Natural killer cell treated with Interleukin-12 subunit alpha and Interleukin-12 subunit beta and Interleukin-15 and Interleukin-18, amount 100 ng/mL, for 72 hours (primary cell): ENCODE results near the gene FASTKD1. TPM values are rescaled to one million over a fixed set of nuclear protein-coding genes. Genes with fewer than 3 reads are reported as not detected.
A peak's percentile ranks its signal among the peaks of the same experiment; 100 is the strongest.
"Not testable (repeated sequence)": the region's sequence is repeated elsewhere in the genome, so short reads cannot be mapped to it uniquely, and the experiment has no call there.

Source experiments
- ATAC-seq, 2 donors: fragments of 150-1000 bp; cut with Tn5 transposase in 1 of 2; sonication (Bioruptor Pico), chemical (Tn5 transposase) in 1 of 2; 2 replicates each; pipeline ENCODE4 v1.10.0; 2021
- DNase-seq: peaks from one replicate; pipeline ENCODE4 v3.0.0; 2022; ENCODE audit warnings: low spot score
- H3K27ac Mint-ChIP-seq, 2 donors: 1 replicate in 1 of 2; 2 replicates in 1 of 2; pipeline ENCODE4 v1.8.0; 2022; ENCODE audit warnings: mixed read lengths in 2 of 2, mild to moderate bottlenecking in 1 of 2, moderate library complexity in 1 of 2
- H3K27me3 Mint-ChIP-seq, 2 donors: 1 replicate in 1 of 2; 2 replicates in 1 of 2; pipeline ENCODE4 v1.8.0; 2022; ENCODE audit warnings: mixed read lengths in 2 of 2
- H3K36me3 Mint-ChIP-seq: one replicate; pipeline ENCODE4 v1.8.0; 2022; ENCODE audit warnings: mixed read lengths
- H3K4me1 Mint-ChIP-seq, 2 donors: 1 replicate in 1 of 2; 2 replicates in 1 of 2; pipeline ENCODE4 v1.8.0; 2022; ENCODE audit warnings: low read depth in 2 of 2, mixed read lengths in 2 of 2, mild to moderate bottlenecking in 1 of 2
- H3K4me3 Mint-ChIP-seq: one replicate; pipeline ENCODE4 v1.8.0; 2022; ENCODE audit warnings: mixed read lengths
- H3K9me3 Mint-ChIP-seq: 2 replicates; pipeline ENCODE4 v1.8.0; 2022; ENCODE audit warnings: mixed read lengths
- total RNA-seq, 2 donors: library from RNA; stranded (reverse); gene quantifications; one replicate each; pipeline ENCODE4 v1.2.3, GENCODE V29; 2022

FASTKD1 gene
- total RNA-seq, 2 donors from 2014 or later = 37.7 to 61.7 TPM

DNA sequence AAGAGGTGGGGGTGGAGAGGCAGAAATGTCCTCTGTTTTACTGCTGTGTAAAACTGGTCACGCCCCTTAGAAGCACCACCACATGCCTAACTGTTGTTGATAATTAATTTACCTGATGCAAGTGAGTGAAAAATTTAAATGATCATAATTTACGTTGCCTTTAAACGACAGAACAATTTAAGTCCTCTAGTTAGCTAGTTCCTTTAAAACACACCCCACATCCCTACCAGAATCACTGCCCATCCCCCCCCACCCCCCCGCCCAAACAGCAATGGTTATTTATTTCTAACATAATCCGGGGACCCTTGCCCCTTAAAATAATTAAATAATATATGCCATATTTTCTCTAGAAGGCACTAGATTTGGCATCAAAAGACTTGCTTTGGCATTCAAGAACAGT is 9.9 kb upstream of the FASTKD1 start:
- peak overlapping the region; percentile 97 for H3K4me3 Mint-ChIP-seq
- DNase-seq = no peak
- peak overlapping the region; percentile 99 for H3K27ac Mint-ChIP-seq

DNA sequence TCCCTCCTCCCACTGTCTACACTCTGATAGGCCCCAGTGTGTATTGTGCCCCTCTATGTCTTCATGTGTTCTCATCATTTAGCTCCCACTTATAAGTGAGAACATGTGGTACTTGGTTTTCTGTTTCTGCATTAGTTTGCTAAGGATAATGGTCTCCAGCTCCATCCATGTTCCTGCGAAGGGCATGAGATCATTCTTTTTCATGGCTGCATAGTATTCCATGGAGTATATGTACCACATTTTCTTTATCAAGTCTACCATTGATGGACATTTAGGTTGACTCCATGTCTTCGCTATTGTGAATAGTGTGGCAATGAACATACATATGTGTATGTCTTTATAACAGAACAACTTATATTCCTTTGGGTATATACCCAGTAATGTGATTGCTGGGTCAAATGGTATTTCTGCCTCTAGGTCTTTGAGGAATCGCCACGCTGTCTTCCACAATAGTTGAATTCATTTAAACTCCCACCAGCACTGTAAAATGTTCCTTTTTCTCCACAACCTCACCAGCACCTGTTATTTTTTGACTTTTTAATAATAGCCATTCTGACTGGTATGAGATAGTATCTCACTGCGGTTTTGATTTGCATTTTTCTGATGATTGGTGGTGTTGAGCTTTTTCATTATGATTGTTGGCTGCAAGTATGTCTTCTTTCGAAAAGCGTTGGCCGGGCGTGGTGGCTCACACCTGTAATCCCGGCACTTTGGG is 9.0 kb upstream of the FASTKD1 start:
- H3K9me3 Mint-ChIP-seq, H3K27me3 Mint-ChIP-seq, ATAC-seq, H3K36me3 Mint-ChIP-seq, DNase-seq, H3K4me3 Mint-ChIP-seq: not testable (repeated sequence)
- H3K4me1 Mint-ChIP-seq = peaks cover 20 to 25% of the 10 kb centered on the region in 2 donors
- peak overlapping the region in 1 of 2 donors; percentile 99 for H3K27ac Mint-ChIP-seq

More for the DNA sequence above, 9.9 kb upstream of the FASTKD1 start:
- Mint-ChIP-seq H3K27me3 (peaks cover 0 to 3% of the 10 kb centered on the region in 2 donors), H3K4me1 (peaks cover 20 to 25% of the 10 kb centered on the region in 2 donors), H3K9me3 (peaks cover 3% of the 10 kb centered on the region), H3K36me3 (peaks cover 8% of the 10 kb centered on the region)
- ATAC-seq = no peak

DNA sequence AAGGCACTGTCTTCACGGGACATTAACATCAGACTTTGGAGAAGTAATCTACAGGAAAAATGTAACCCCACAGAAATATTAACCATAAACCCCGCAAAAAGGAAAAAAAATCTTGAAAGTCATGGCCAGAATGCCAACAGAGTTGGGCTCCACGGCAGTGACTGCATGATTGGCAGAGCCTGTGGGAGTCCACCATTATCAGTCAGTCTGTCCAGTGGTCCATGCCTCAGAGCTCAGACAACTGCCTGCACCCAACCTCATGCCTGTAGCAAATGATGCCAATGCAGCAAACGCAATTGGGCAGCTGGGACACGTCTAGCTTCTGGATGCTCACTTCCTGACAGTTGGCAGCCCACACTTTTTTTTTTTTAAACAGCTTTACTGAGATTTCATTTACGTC is 5.4 kb upstream of the FASTKD1 start:
- H3K36me3 Mint-ChIP-seq = peaks cover 5% of the 10 kb centered on the region
- no peak overlapping the region for H3K27ac Mint-ChIP-seq
- ATAC-seq (no peak), DNase-seq (no peak)
- H3K4me3 Mint-ChIP-seq = no peak overlapping the region
- peaks cover 3% of the 10 kb centered on the region for H3K9me3 Mint-ChIP-seq
- peaks cover 3% of the 10 kb centered on the region in 2 donors for H3K4me1 Mint-ChIP-seq
- peaks cover 0 to 5% of the 10 kb centered on the region in 2 donors for H3K27me3 Mint-ChIP-seq

DNA sequence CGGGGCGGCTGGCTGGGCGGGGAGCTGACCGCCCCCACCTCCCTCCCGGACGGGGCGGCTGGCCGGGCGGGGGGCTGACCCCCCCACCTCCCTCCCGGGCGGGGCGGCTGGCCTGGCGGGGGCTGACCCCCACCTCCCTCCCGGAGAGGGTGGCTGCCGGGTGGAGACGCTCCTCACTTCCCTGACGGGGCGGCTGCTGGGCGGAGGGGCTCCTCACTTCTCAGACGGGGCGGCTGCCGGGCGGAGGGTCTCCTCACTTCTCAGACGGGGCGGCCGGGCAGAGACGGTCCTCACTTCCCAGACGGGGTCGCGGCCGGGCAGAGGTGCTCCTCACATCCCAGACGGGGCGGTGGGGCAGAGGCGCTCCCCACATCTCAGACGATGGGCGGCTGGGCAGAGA is 1.6 kb upstream of the FASTKD1 start:
- not testable (repeated sequence) for H3K9me3 Mint-ChIP-seq, H3K27ac Mint-ChIP-seq, H3K4me3 Mint-ChIP-seq, H3K27me3 Mint-ChIP-seq, H3K36me3 Mint-ChIP-seq, ATAC-seq, DNase-seq
- peaks cover 13 to 15% of the 10 kb centered on the region in 2 donors for H3K4me1 Mint-ChIP-seq

DNA sequence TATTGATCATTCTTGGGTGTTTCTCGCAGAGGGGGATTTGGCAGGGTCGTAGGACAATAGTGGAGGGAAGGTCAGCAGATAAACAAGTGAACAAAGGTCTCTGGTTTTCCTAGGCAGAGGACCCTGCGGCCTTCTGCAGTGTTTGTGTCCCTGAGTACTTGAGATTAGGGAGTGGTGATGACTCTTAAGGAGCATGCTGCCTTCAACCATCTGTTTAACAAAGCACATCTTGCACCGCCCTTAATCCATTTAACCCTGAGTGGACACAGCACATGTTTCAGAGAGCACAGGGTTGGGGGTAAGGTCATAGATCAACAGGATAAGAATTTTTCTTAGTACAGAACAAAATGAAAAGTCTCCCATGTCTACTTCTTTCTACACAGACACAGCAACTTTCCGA is 874 bp upstream of the FASTKD1 start:
- not testable (repeated sequence) for H3K4me3 Mint-ChIP-seq, H3K9me3 Mint-ChIP-seq, DNase-seq, H3K36me3 Mint-ChIP-seq, H3K27ac Mint-ChIP-seq, H3K27me3 Mint-ChIP-seq, ATAC-seq
- peaks cover 15 to 18% of the 10 kb centered on the region in 2 donors for H3K4me1 Mint-ChIP-seq

DNA sequence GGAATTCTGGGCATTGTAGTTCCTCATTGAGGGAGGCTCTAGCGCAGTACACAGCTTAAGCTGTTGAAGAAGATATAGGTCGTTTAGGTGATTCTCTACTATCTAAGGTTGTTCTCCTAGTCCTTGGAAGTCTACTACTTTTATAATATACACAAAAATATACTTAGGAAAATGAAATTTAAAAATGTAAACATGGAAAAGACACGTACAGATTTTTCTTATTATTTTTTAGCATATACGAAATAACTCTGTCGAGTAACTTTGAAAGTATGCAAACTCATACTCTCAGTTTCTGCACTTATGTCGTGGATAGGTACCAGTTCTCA is 272 bp upstream of the FASTKD1 start:
- Mint-ChIP-seq H3K36me3 (peaks cover 5% of the 10 kb centered on the region), H3K4me3 (peak overlapping the region; percentile 99), H3K27ac (peak overlapping the region; percentile 79 to 95), H3K9me3 (no peaks in the 10 kb centered on the region), H3K27me3 (peaks cover 0 to 5% of the 10 kb centered on the region in 2 donors), H3K4me1 (peaks cover 15 to 18% of the 10 kb centered on the region in 2 donors)
- ATAC-seq (no peak), DNase-seq (no peak)

DNA sequence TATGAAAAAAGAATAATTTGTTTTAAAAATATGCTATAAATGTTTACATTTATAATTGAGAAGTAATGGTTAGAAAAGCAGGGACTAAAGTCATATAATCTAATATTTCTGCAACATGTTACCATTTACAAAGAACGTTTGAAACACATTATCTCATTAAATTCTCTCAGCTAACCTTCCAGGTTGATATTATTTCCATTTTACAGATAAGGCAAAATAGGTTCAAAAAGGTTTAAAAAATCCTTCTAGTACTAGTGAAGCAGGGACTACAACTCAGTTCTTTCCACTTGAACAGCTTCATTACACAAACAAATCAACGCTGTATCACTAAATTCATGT is 875 bp downstream of the FASTKD1 start:
- peak overlapping the region; percentile 99 for H3K4me3 Mint-ChIP-seq
- DNase-seq = no peak
- no peak for ATAC-seq
- peaks cover 0 to 2% of the 10 kb centered on the region in 2 donors for H3K27me3 Mint-ChIP-seq
- peak overlapping the region; percentile 79 to 95 for H3K27ac Mint-ChIP-seq
- peaks cover 5% of the 10 kb centered on the region for H3K36me3 Mint-ChIP-seq
- H3K9me3 Mint-ChIP-seq = no peaks in the 10 kb centered on the region
- peaks cover 15 to 18% of the 10 kb centered on the region in 2 donors for H3K4me1 Mint-ChIP-seq

DNA sequence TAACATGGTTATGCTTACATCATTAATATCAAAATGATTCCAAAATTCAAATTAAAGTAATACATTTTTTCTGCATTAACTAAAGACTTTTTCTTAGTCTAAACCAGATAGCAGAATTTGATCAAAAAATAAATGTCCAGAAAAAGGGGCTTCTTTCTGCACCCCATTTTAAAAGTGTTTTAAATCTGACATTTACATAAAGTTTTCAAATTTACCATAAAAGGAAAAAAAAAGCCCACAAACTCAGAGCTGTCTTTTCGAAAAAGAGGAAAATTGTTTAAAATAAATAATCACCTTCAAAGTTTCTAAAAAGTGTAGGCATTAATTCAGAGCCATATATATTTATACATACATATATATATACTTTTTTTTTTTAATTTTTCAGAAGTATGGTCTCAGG is 1.5 kb downstream of the FASTKD1 start:
- no peak for ATAC-seq
- Mint-ChIP-seq H3K36me3 (peaks cover 5% of the 10 kb centered on the region), H3K4me1 (peaks cover 15 to 18% of the 10 kb centered on the region in 2 donors), H3K9me3 (no peaks in the 10 kb centered on the region), H3K27me3 (no peaks in the 10 kb centered on the region), H3K4me3 (no peak overlapping the region), H3K27ac (no peak overlapping the region)
- DNase-seq = no peak

DNA sequence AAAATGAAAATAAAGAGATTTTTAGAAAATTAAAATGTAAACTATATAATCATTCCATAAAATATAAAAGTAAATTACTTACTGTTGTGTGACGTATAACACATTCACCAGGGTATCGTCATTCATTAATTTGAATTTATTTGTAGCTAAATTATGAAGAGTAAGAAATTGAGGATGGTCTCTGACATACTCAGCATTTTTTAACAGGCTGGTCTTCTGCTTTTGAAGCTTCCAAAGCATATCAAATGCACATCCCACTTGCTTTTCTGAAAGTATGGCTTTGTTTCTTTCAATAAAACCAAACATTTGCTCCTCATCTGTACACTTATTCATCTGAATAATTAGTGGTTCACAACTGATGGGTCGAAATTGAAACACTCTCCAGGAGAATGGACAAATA is 2.1 kb downstream of the FASTKD1 start:
- no peak for DNase-seq
- Mint-ChIP-seq H3K27ac (no peak overlapping the region), H3K4me1 (peaks cover 15 to 18% of the 10 kb centered on the region in 2 donors), H3K27me3 (no peaks in the 10 kb centered on the region), H3K4me3 (no peak overlapping the region), H3K9me3 (no peaks in the 10 kb centered on the region), H3K36me3 (peaks cover 5% of the 10 kb centered on the region)
- no peak for ATAC-seq

DNA sequence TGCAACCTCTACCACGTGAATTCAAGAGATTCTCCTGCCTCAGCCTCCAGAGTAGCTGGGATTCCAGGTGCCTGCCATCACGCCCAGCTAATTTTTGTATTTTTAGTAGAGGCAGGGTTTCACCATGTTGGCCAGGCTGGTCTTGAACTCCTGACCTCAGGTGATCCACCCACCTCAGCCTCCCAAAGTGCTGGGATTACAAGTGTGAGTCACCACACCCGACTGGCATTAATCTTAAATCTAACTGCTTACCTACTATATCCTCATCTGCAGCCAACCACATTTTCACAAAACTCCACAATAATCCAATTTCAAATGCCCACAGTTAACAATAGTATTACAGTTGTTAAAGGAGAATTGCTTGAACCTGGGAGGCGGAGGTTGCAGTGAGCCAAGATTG is 2.9 kb downstream of the FASTKD1 start:
- not testable (repeated sequence) for ATAC-seq

DNA sequence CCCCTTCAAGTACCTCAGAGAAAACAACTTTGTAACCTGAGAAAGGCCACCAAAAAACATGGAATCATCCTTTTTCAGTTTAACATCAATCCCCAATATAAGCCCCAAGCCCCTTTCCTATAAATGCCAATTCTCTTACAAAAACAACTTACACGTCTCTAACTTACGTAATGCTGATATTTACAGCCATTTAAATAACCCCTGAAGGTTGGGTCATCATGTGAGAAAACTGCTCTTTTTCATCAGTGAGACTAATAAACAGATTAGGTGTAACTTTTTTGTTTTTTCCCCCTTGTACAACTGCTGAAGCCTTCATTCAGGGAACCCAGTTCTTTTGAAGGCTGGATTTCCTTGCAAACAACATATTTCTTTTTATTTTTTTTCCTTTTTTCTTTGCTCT is 3.7 kb downstream of the FASTKD1 start:
- H3K4me3 Mint-ChIP-seq = no peak overlapping the region
- peaks cover 12% of the 10 kb centered on the region for H3K36me3 Mint-ChIP-seq
- H3K9me3 Mint-ChIP-seq = no peaks in the 10 kb centered on the region
- DNase-seq = no peak
- no peaks in the 10 kb centered on the region for H3K27me3 Mint-ChIP-seq
- peaks cover 15 to 18% of the 10 kb centered on the region in 2 donors for H3K4me1 Mint-ChIP-seq
- no peak for ATAC-seq
- no peak overlapping the region for H3K27ac Mint-ChIP-seq

More for the DNA sequence above, 2.9 kb downstream of the FASTKD1 start:
- H3K9me3 Mint-ChIP-seq, DNase-seq, H3K36me3 Mint-ChIP-seq, H3K27ac Mint-ChIP-seq, H3K27me3 Mint-ChIP-seq, H3K4me3 Mint-ChIP-seq: not testable (repeated sequence)
- H3K4me1 Mint-ChIP-seq = peaks cover 15 to 18% of the 10 kb centered on the region in 2 donors

DNA sequence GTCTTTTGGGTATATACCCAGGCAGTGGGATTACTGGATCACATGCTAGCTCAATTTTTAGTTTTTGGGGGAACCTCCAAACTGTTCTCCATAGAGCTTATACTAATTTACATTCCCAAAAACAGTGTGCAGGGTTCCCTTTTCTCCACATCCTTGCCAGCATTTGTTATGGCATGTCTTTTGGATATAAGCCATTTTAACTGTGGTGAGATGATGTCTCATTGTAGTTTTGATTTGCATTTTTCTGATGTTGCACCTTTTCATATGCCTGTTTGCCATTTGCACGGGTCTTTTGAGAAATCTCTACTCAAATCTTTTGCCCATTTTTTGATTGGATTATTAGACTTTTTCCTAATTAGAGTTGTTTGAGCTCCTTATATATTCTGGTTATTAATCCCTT is 8.0 kb downstream of the FASTKD1 start:
- DNase-seq (no peak), ATAC-seq (no peak)
- H3K27me3 Mint-ChIP-seq = no peaks in the 10 kb centered on the region
- peaks cover 12% of the 10 kb centered on the region for H3K36me3 Mint-ChIP-seq
- peaks cover under 1 to 6% of the 10 kb centered on the region in 2 donors for H3K4me1 Mint-ChIP-seq
- H3K4me3 Mint-ChIP-seq = no peak overlapping the region
- H3K27ac Mint-ChIP-seq = no peak overlapping the region
- H3K9me3 Mint-ChIP-seq = no peaks in the 10 kb centered on the region

DNA sequence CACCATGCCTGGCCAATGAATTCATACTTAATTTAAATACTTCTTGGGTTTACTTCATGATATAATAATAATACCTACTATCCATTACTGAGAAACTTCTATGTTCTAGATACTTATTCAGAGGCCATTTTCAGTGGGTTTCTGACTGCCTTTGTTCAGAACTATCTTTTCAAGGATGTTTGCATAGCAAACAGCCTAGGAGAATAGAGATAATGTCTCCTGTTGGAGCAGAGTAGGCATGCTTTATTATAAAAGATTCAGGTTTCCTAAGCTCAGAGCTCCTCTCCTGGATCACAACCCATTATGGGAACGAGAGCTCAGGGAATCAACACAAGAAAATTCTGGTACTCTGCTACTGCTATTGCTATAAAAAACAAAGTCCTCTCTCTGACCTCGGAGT is 11.1 kb downstream of the FASTKD1 start:
- Mint-ChIP-seq H3K9me3 (no peaks in the 10 kb centered on the region), H3K27me3 (no peaks in the 10 kb centered on the region), H3K36me3 (peaks cover 12% of the 10 kb centered on the region), H3K27ac (no peak overlapping the region), H3K4me3 (no peak overlapping the region), H3K4me1 (no peaks in the 10 kb centered on the region)
- DNase-seq = no peak
- ATAC-seq = no peak

DNA sequence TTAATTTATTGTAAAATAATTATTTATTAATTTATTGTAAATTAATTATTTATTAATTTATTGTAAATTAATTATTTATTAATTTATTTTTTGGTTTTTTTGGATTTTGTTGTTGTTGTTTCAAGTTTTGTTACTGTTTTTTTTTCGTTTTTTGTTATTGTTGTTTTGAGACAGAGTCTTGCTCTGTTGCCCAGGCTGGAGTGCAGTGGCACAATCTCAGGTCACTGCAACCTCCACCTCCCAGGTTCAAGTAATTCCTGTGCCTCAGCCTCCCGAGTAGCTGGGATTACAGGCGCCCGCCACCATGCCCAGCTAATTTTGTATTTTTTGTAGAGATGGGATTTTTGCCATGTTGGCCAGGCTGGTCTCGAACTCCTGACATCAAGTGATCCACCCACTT is 11.6 kb downstream of the FASTKD1 start:
- ATAC-seq, DNase-seq, H3K9me3 Mint-ChIP-seq, H3K4me1 Mint-ChIP-seq, H3K27ac Mint-ChIP-seq, H3K27me3 Mint-ChIP-seq, H3K4me3 Mint-ChIP-seq: not testable (repeated sequence)
- peaks cover 12% of the 10 kb centered on the region for H3K36me3 Mint-ChIP-seq

DNA sequence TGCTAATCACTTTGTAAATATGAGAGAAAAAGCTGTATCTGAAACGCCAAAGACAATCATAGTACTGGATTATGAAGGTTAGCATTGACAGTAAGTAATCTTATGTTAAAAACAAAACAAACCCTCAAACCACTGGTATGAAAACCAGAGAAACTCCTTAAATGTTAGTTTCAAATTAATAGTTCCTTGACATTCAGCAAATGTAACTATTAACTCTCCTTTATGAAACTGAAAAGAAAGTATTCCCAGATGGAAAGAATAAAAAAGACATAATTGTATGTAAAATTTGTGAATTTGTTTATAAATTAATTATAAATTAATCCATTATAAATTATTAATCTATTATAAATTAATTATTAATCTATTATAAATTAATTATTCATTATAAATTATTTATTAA is 12.3 kb downstream of the FASTKD1 start:
- Mint-ChIP-seq H3K27me3 (no peaks in the 10 kb centered on the region), H3K36me3 (peaks cover 12% of the 10 kb centered on the region), H3K4me1 (no peaks in the 10 kb centered on the region), H3K27ac (peak overlapping the region in 1 of 2 donors; percentile 36), H3K4me3 (no peak overlapping the region), H3K9me3 (no peaks in the 10 kb centered on the region)
- DNase-seq (no peak), ATAC-seq (no peak)
